CD1c-positive myeloid dendritic cell (primary cell): ENCODE data around the gene GBX1.

Experiments used
- DNase-seq: peaks from one replicate; pipeline ENCODE4 v3.0.0-alpha.2; 2016; ENCODE audit errors: extremely low spot score

The GBX1 gene

DNA sequence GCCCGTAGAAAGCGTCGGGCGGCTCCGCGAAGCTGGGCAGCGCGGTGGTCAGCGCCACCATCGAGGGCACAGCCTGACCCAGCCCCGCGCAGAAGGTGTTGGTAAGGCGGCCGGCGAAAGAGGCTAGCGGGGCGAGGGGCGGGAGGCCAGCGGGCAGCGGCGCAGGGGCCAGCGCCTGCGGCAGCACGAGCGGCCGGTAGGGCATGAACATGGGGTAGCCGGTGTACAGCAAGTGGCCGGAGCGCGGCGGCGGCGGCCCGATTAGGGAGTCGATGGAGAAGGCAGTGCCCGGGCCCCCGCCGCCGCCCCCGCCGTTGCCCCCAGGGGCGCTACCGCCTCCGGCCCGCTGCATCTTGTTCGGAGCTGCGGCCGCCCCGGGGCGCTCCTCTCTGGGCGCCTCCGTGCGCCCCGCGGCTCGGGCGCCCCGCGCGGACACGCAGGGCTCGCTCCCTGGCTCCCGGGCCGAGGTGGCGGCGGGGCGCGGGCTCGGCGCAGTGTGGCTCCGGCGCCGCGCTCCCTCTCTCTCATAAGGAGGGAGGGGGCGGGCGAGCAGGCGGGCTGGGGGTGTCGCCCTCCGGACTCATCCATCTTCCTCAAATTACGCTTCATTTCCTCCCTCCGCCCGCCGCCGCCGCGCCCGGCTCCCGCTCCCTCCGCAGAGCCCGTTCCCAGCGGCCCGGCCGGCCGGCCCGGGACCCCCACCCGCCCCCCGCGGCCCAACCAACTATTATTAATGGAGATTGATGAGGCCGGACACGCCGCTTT is at the start of gene GBX1:
Gene GBX1, minus strand, starts transcription at position 498 of the 765 bp plus-strand sequence. Its CDS starts 146 bp downstream, at position 352.
- DNase-seq, result peak; percentile 16

DNA sequence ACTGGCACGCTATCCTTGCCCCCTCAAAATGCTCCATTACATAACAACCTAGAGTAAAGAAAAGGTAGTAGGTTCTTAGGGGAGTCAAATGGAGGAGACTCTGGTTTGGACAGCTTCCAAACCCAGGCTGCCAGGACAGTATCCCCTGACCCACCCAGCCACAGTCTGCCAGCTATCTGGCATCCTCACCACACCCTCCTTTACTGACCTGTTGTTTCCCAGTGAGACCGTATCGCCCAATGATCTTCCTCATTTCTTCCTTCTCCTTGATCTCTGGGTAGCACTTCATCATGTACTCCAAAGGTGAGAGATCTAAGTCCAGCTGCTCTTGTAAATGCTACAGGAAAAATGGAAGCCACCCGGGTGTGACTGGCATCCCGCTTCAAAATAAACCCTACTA is 47.9 kb upstream of the GBX1 start:
- no peak for DNase-seq

DNA sequence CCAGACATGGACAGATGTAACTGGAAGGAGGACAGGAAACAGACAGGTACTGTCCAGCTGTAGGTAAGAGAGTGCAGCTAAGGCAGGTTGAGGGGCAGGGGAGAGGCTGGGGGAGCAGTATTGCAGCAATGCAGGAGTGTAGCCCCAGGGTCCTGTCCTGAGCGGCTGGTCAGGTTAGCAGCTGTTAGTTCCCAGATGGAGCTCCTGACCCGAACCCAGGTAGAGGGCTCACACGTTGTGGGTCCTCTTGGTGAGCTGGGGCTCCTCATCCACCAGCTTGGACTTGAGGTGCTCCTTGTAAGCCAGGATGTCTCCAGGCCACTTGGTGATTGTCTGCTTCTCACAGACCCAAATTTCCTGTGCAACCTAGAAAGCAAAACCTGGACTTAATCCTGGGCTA is 46.3 kb upstream of the GBX1 start:
- DNase-seq, result no peak

DNA sequence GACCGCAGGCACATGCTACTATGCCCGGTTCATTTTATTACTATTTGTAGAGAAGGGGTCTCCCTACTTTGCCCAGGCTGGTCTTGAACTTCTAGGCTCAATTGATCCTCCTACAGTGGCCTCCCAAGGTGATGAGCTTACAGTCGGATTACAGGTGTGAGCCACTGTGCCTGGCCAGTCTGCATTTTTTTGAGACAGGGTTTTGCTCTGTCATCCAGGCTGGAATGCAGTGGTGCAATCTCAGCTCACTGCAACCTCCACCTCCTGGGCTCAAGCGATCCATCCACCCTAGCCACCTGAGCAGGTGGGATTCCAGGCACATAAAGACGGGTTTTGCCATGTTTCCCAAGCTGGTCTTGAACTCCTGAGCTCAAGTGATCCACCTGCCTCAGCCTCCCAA is 45.1 kb upstream of the GBX1 start:
- no peak for DNase-seq

DNA sequence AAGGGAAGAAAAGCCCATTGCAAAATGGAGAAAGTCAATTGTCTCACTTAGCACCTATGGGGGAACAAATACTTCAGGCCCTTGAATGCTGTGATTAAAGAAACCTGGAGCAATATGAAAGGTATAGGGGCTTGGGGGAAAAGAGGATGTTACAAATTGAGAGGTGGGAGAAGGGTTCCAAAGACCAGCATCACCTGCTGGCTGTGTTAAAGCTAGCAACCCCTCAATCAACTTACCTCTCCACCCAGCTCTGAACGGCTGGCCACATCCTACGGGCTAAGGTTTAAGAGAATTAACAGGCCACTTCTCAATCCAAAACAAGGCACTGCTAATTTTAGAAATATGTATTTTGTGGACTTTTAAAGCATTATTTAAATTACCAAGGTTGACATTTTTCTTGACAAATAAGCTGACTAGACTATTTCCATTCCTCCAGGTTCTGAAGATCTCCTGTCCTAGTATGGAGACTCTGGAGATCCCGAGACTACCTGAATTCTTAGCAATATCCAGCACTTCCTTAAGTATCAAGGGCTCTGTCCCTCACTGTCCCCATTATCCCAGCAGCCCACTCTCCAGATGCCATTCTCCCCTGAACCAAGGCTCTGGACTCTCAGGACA is 43.8 kb upstream of the GBX1 start:
- no peak for DNase-seq

DNA sequence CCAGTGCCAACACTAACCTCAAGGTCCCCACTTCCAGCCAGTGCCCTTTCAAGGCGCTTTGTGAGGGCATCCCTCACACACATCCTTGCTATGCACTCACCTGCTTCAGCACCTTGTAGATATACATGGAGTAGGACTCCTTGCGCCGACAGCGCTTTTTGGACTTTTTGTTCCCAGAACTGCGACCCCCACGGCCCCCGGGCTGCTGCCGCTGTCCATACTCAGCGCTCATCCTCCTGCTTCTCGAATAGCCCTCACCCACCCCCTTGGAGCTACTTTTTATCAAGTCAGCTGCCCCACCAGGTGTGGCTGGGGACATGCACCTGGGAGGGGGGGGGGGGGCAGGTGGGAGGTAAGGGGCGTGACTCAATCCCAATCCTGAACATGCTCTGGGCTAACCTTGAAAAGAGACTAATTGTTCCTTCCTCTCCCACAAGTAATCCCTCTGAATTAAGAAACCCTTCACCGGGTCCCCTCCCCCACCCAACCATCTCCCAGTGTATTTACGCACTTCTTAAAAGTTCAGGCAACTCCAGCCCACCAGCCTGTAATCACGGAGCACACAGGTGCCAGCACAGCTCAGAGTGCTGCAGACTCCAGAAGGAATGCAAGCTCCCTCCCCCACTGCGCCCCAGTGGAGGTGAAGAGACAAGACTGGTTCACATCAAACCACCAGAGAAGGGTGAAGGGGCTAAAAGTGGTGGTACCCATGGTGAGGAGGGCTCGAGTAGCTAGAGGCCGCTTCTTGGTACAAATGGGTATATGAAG is 42.8 kb upstream of the GBX1 start, which contains the start of gene H2BK1:
Gene H2BK1, minus strand, starts transcription at position 402 of the 768 bp plus-strand sequence. Its CDS starts 170 bp downstream, at position 232.
- DNase-seq, result no peak

DNA sequence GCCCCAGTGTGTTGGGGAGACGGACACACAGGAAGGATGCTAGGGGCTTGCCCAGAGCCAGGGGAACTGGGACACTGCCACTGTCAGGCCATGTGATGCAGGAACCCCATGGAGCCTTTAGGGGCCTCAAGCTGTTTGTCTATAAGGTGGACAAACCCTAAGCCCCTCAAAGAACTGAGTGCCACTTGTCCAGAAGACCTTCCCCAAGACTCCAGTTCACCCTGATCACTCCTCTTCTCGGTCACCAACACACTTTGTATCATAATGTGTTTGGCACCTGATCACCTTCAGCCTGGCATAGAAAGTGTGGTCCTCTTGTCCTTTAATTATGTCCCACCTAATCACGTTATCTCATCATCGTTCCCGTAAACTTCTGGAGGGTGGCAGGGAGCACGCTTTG is 42.1 kb upstream of the GBX1 start:
- DNase-seq, result no peak

DNA sequence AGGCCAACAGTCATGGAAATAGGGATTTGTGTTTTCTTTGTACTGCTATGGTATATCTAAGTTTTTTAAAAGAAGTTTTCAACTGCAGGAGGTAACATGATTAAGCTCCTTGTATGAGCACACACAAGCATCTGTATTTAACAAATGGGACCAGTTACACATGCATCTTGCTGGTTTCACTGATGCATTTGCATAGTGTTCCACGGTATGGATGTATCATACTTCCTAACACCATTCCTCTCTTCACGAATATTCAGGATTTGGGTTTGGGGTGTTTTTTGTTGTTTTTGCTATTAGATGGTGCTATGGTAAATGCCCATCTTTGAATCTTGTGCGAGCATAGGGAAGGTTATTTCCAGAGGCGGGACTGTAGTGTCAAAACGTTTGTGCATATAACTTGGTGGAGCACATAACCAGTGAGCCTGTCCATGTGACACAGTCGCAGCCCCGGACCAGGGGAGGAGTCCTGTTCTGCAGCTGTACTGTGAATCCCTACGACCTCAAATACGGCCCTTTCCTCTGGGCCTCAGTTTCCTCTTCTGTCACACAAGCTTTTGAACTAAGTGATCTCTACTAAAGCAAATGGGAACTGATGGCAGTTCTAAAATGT is 40.9 kb upstream of the GBX1 start:
- DNase-seq, result no peak

DNA sequence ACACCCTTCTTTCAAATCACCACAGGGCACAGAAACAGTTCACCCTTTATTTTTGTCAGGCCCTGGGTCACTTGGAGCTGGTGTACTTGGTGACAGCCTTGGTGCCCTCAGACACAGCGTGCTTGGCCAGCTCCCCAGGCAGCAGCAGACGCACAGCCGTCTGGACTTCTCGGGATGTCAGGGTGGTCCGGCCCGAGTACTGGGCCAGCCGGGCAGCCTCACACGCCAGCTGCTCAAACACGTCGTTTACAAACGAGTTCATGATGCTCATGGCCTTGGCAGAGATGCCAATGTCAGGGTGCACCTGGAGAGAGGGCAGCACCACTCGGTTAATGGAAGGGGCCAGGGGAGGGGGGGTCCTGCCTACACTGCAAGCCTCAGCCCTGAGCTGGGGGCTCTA is 40.3 kb upstream of the GBX1 start:
- no peak for DNase-seq

DNA sequence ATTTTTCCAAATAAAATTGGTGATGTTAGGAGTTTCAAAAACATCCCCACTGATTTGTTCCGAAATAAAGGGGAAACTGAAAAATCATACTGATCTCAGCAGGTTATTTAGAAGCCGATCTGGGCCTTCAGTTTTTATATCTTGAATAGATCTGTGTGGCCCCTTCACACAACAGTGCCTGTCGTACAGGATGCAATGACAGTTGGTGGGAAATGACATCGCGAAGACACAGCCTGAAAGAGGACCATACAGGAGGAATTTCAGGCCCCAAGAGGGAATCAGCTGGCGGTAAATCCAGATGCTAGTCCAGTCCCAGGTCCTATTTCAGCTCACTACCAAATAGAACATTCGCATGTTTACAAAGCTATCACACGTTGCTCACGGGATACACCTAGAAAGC is 39.8 kb upstream of the GBX1 start:
- DNase-seq, result no peak

DNA sequence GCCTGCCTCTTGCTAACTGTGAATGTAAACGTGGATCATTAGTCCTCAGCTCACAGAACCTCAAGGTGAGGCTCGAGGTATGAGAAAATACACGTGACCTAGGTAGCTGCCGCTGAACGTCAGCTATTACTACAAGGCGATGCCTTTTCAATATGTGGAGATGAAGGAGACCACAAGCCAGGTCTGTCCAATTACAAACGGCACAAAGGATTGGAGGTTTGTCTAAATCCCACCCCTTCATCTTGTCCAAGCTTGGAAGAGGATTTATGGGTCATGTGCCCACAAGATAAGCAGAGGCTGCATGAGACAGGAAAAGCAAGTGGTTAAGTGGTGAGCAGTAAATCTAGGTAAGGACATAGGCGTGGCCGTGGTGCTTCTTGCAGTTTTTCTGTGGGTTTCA is 39.4 kb upstream of the GBX1 start:
- DNase-seq, result no peak

DNA sequence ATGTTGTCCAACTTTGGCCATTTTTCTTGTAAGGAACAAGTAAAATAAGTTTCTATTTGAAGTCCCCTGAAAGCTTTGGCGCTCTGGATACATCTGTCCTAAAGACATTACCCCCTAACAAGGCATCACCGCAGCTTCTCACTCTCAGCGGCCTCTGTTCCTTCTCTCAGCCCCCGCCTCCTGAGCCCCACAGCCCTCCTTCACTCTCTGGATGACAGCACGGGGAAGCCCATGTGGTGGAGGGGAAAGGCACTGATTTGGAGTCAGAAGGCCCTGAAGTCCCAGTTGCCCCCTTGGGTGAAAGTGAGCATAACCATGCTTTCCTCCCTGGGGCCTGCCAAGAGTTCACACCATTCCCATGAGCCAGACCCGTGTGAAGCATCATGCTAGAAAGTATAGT is 38.2 kb upstream of the GBX1 start:
- no peak for DNase-seq

DNA sequence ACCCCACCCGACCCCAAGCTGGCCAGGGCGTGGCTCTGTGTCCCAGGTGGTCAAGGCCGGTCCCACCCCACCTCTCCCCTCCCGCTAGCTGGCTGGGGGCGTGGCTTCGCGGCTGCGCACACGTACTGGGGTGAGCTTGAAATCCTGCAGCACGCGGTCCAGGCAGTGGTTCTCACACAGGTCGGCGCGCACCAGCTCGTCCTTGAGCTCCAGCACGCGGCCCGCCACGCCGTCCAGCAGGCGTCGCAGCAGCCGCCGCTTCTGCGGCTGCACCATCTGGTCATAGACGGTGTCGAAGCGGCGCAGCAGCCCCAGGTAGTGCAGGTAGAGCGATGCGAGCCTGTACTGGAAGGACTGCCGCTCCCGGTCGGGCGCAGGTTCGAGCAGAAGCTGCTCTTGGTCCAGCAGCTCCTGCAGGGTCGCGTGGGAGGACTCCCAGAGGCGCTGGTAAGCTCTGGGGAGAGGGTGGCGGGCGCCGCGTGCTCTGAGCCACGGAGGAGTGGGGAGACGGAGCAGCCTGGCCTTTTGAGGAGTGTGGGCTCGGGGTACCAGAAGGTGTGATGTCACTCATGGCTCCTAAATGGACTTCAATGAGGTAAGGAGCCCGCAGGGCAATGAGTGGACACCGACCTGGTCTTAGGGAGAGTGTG is 37.0 kb upstream of the GBX1 start:
- no peak for DNase-seq

DNA sequence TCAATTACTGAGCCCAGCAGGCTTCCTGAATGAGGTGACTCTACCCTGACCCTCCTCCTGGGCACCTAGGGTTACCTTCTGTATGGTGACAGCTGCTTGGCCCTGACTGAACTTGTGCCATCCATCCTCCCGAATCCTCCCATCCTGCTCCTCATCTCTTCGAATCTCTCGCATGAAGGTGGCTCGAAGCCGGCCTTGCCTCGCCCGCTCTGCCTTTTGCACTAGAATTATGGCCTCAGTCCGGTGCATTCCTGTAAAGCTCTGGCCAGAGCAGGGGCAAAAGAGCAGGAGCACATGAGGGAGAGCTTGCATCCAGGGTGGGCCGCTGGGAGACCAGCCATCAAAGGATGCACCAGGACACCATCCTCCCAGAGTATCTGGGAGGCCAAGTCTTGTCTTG is 35.3 kb upstream of the GBX1 start:
- DNase-seq, result no peak

DNA sequence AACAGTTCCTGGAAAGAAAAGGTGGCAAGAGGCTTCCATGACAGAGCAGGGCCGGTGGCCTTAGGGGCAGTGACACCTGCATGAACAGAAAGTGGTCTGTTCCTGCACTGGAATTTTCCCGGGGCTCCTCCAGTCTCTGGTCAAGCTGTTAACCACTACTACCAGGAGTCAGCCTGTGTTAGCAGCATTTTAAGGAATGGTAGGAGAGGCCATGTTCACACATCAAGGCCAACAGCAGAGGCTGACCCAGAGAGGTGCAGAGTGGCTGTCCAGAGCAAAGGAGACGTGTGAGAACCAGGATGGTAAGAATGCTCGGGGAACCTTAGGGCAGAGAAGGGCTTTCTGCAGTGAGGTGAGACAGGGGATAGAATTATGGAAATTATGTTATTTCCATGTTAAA is 34.3 kb upstream of the GBX1 start:
- DNase-seq, result no peak

DNA sequence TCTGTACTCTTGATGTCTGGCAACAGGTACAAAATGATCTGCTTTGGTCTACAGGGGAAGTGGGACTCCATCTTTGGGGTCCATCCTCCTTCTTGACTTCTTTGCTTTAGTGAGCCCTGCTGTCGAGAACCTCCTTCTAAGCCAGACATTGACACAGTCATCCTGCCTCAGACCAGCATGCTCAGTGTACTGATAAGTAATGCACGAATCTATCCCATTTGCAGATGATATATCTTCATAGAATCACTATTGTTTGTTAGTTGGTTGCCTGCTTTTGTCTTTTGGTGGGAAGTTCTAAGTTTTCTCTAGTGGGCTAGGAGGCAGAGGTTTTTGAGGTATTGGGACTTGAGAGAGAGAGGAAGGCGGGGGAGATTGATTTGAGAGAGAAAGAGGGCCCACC is 33.9 kb upstream of the GBX1 start:
- no peak for DNase-seq

DNA sequence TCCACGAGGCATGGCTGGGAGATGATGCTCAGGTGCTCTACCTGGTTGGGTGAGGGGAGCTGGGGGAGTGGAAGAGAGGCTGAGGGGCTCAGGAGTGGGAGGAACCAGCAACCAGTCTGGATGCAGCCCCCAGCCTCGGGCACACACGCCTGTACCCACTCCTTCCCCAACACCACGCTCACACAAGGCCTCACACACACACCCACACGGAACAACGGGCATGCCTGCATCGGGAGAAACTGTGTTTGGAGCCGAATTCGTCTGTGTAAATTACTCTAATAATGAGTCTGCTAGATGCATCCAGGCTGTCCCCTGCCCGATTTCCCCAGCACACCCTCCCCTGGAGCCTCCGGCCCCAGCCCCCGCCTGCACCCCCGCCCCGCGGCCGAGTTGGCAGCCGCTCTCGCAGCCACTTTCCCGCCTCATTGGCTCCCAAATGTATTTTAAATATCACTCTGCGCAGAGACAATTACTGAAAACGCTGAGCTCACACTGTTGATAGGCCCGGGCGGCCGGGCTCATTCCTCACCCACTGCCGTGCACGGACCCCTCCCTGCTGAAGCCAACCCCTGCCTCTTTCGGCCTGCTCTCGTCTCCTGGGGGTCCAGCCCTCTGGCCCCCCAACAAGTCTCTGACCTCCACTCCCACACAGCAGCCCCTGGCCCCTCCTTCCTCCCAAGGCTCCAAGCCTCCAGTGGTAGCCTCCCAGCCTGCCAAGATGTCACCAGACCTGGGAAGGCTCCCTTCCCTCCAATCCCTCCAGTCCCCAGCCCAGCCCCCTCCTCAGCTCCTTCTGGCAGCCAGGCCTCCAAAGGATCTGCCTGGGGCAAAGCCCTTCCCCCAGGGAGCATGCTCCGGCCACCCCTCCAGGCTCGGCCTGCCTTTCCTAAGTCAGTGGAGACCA is 31.7 kb upstream of the GBX1 start:
- DNase-seq, result no peak

DNA sequence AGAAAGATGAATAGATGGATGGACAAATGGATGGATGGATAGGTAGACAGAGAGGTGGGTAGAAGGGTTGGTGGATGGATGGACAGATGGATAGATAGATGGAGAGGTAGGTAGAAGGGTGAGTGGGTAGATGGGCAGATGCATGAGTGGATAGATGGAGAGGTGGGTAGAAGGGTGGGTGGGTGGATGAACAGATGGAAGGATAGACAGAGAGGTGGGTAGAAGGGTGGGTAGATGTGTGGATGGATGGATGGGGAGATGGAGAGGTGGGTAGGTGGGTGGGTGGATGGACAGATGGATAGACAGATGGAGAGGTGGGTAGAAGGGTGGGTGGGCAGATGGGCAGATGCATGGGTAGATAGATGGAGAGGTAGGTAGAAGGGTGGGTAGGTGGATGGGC is 30.4 kb upstream of the GBX1 start:
- DNase-seq, result no peak

DNA sequence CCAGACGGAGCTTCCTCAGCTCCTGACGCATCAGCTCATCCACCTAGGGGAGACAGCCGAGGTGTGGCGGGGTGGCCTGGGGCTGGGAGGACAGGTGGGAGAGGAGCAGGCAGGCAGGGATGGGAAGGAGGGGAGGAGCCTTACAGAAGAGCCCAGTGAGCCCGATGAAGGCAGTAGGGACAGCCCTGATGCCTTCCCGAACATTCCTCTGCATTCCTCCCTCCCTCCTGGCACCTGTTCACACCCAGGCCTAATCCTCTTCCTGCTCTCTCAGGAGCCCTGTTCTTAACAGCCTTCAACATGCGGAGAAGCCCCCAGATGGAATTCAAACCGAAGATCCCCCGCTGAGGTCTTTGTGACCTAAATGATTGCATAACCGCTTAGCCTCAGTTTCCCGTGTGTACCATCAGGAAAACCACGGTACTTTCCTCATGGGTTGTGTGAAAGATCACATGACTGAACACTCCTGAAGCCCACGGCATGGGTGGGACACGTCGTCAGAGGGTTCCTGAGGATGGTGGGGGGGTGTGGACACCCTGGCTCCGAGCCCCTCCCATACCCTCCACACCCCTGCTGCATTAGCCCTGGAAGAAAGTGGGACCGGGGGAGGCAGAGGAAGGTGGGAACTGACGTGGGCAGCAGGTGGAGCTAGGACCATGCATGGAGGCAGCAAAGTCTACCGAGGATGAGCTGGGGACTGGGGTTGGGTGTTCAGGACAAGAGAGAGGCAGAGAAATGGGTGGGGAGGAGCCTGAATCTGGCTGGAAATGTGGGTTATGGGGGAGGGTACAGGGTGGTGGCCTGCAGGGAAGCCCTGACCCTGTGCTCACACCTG is 28.3 kb upstream of the GBX1 start:
- DNase-seq, result no peak

DNA sequence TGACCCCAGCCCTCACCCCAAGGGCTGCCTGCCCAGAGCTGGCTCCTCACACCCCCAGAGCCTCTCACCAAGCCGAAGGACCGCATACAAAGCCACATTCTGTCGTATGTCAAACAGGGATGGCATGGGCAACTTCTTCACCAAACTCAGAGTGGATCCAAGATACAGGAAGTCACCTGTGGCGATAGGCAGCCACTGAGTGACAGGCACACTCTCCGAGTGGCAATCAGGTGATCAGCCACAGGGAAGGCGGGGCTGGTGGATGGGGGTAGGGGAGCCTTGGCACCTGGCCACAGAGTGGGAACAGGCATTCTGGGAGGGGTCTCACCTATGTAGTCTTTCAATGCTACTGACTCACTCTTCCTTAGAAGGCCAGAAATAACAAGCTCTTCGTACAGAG is 26.7 kb upstream of the GBX1 start:
- DNase-seq, result no peak
